ENCODE measurements around the gene TRAF3IP1. TPM values are rescaled to one million over a fixed set of nuclear protein-coding genes. Genes with fewer than 3 reads are reported as not detected.
A peak's percentile ranks its signal among the peaks of the same experiment; 100 is the strongest.

TRAF3IP1 gene
- total RNA-seq, 1 experiment from 2014 or later, result 8.2 TPM

- no peaks in the 10 kb centered on the region for H3K27me3 ChIP-seq (ENCODE audit: low read length)
- no peak for TF ChIP-seq EZH2 (IDR thresholded peaks at IDR 0.05; ENCODE audit: low read length, unreplicated experiment)
- no peak for TF ChIP-seq EZH2phosphoT487 (IDR thresholded peaks at IDR 0.05; ENCODE audit: borderline replicate concordance, low read length)
- no peak for TF ChIP-seq CTCF (conservative IDR thresholded peaks at IDR 0.05; ENCODE audit: low read depth, low read length)
- intact Hi-C loops (cut with micrococcal nuclease), result loop anchor here (1.0 to 10.0 kb wide), 5 partner anchors 12 to 506 kb away; partner anchors contain the start of gene PER2
- peak overlapping the region; percentile 46; the same call in 1 of the 2 replicates for H2AFZ ChIP-seq (ENCODE audit: low read length)
- peak overlapping the region; percentile 86 for H3K9ac ChIP-seq (ENCODE audit: low read length)
- peaks cover 11% of the 10 kb centered on the region for H3F3A ChIP-seq (ENCODE audit: low read length, unreplicated experiment)
- H3K79me2 ChIP-seq (ENCODE audit: low read length), result peaks cover 85% of the 10 kb centered on the region
- POLR2A ChIA-PET (ENCODE audit: unreplicated experiment), result interaction anchor here (0.7 to 1.1 kb wide), 3 partner anchors 12 to 149 kb away, joined by 3 to 4 read pairs (median 3); no protein-coding TSS in a partner anchor
- DNase-seq (peak; percentile 99), ATAC-seq (peak; percentile 87)
- peaks cover 28% of the 10 kb centered on the region for H3K36me3 ChIP-seq (ENCODE audit: low read depth, low read length)
- H3K9me2 ChIP-seq (replicated peaks; ENCODE audit: low read length), result no peaks in the 10 kb centered on the region
- TSS peak; percentile 94 for BruUV-seq (replicated peaks)
- CTCF ChIA-PET, result interaction anchor here (0.5 to 1.0 kb wide), 3 partner anchors 12 to 426 kb away, joined by 3 to 4 read pairs (median 3); no protein-coding TSS in a partner anchor
- H3K4me2 ChIP-seq (ENCODE audit: low read length), result peak overlapping the region; percentile 70
- H3K4me1 ChIP-seq (ENCODE audit: insufficient read depth, low read length), result peaks cover 78% of the 10 kb centered on the region
- H4K20me1 ChIP-seq (ENCODE audit: low read length), result no peaks in the 10 kb centered on the region
- peak overlapping the region; percentile 99 for H3K27ac ChIP-seq (ENCODE audit: low read length)
- H3K9me3 ChIP-seq (ENCODE audit: low read length), result no peaks in the 10 kb centered on the region
- H3K4me3 ChIP-seq (ENCODE audit: low read length), result peak overlapping the region; percentile 55
Measured at GRCh38 chr2:238438856-238439849, 118.8 kb downstream of the TRAF3IP1 start.

- peak overlapping the region; percentile 70 for H3K4me2 ChIP-seq (ENCODE audit: low read length)
- peak; percentile 24 for DNase-seq
- no peaks in the 10 kb centered on the region for H3K9me3 ChIP-seq (ENCODE audit: low read length)
- peak overlapping the region; percentile 65 for H3K9ac ChIP-seq (ENCODE audit: low read length)
- H3K27ac ChIP-seq (ENCODE audit: low read length), result peak overlapping the region; percentile 99
- H4K20me1 ChIP-seq (ENCODE audit: low read length), result no peaks in the 10 kb centered on the region
- peak overlapping the region; percentile 28 for H3K4me3 ChIP-seq (ENCODE audit: low read length)
- POLR2A ChIA-PET (ENCODE audit: unreplicated experiment), result interaction anchor here (1.0 kb wide), 1 partner anchor 150 kb away, joined by 3 read pairs; no protein-coding TSS in a partner anchor
- TSS peak; percentile 70 for BruUV-seq (replicated peaks)
- intact Hi-C loops (cut with micrococcal nuclease), result loop anchor here (1.0 to 10.0 kb wide), 5 partner anchors 13 to 505 kb away; partner anchors contain the start of gene PER2
- peaks cover 70% of the 10 kb centered on the region for H3K4me1 ChIP-seq (ENCODE audit: insufficient read depth, low read length)
- peaks cover 33% of the 10 kb centered on the region for H3K36me3 ChIP-seq (ENCODE audit: low read depth, low read length)
- H3K27me3 ChIP-seq (ENCODE audit: low read length), result no peaks in the 10 kb centered on the region
- ATAC-seq, result peak; percentile 11
- CTCF ChIA-PET, result interaction anchor here (0.7 to 1.0 kb wide), 2 partner anchors 345 to 425 kb away, joined by 3 to 4 read pairs; no protein-coding TSS in a partner anchor
- TF ChIP-seq EZH2 (IDR thresholded peaks at IDR 0.05; ENCODE audit: low read length, unreplicated experiment) (no peak), CTCF (conservative IDR thresholded peaks at IDR 0.05; ENCODE audit: low read depth, low read length) (no peak), EZH2phosphoT487 (IDR thresholded peaks at IDR 0.05; ENCODE audit: borderline replicate concordance, low read length) (no peak)
- H2AFZ ChIP-seq (ENCODE audit: low read length), result no peak overlapping the region
- no peaks in the 10 kb centered on the region for H3K9me2 ChIP-seq (replicated peaks; ENCODE audit: low read length)
- H3F3A ChIP-seq (ENCODE audit: low read length, unreplicated experiment), result peaks cover 7% of the 10 kb centered on the region
- peaks cover 87% of the 10 kb centered on the region for H3K79me2 ChIP-seq (ENCODE audit: low read length)
Measured at GRCh38 chr2:238439917-238440316, 119.6 kb downstream of the TRAF3IP1 start.
